ENCODE data around the gene TUBB2A. TPM values are rescaled to one million over a fixed set of nuclear protein-coding genes. Genes with fewer than 3 reads are reported as not detected.
"Not testable (repeated sequence)": the region's sequence is repeated elsewhere in the genome, so short reads cannot be mapped to it uniquely, and the experiment has no call there.

The TUBB2A gene
- total RNA-seq, 1 donor from 2014 or later: 15.4 TPM

GRCh38 chr6:3175715-3176402 is 18.5 kb upstream of the TUBB2A start:
- Histone ChIP-seq H3K4me3 (no peak overlapping the region), H3K9me3 (no peaks in the 10 kb centered on the region), H3K36me3 (no peaks in the 10 kb centered on the region), H3K27ac (no peak overlapping the region), H3K27me3 (no peaks in the 10 kb centered on the region), H3K4me1 (no peaks in the 10 kb centered on the region)
- ATAC-seq: peak; percentile 17
- no peak for TF ChIP-seq CTCF (IDR thresholded peaks at IDR 0.05)
- intact Hi-C loops (cut with DNase I): no loop called here
- no peak for DNase-seq

GRCh38 chr6:3173636-3174089 is 16.3 kb upstream of the TUBB2A start:
- H3K4me1 ChIP-seq; H3K36me3 ChIP-seq; H3K27ac ChIP-seq; H3K9me3 ChIP-seq; H3K27me3 ChIP-seq; DNase-seq; intact Hi-C loops (cut with DNase I); ATAC-seq; H3K4me3 ChIP-seq: not testable (repeated sequence)

GRCh38 chr6:3172789-3173188 is 15.4 kb upstream of the TUBB2A start:
- H3K27ac ChIP-seq; H3K27me3 ChIP-seq; intact Hi-C loops (cut with DNase I); ATAC-seq; H3K9me3 ChIP-seq; H3K4me3 ChIP-seq; H3K36me3 ChIP-seq; H3K4me1 ChIP-seq; DNase-seq: not testable (repeated sequence)

- H3K9me3 ChIP-seq; H3K27me3 ChIP-seq; H3K36me3 ChIP-seq; intact Hi-C loops (cut with DNase I); H3K27ac ChIP-seq; H3K4me3 ChIP-seq; H3K4me1 ChIP-seq; DNase-seq; ATAC-seq: not testable (repeated sequence)
Measured at GRCh38 chr6:3171313-3172175, 14.2 kb upstream of the TUBB2A start.

GRCh38 chr6:3170676-3171075 is 13.3 kb upstream of the TUBB2A start:
- intact Hi-C loops (cut with DNase I); H3K27ac ChIP-seq; H3K36me3 ChIP-seq; H3K4me3 ChIP-seq; H3K4me1 ChIP-seq; H3K9me3 ChIP-seq; DNase-seq; ATAC-seq; H3K27me3 ChIP-seq: not testable (repeated sequence)

GRCh38 chr6:3168046-3168445 is 10.7 kb upstream of the TUBB2A start:
- H3K36me3 ChIP-seq; DNase-seq; H3K4me3 ChIP-seq; H3K27me3 ChIP-seq; H3K9me3 ChIP-seq; H3K4me1 ChIP-seq; intact Hi-C loops (cut with DNase I); H3K27ac ChIP-seq; ATAC-seq: not testable (repeated sequence)

- intact Hi-C loops (cut with DNase I); H3K9me3 ChIP-seq; H3K27ac ChIP-seq: not testable (repeated sequence)
Measured at GRCh38 chr6:3166535-3167225, 9.3 kb upstream of the TUBB2A start.

GRCh38 chr6:3165631-3166534 is 8.5 kb upstream of the TUBB2A start:
- Histone ChIP-seq H3K36me3 (no peaks in the 10 kb centered on the region), H3K4me3 (no peak overlapping the region), H3K27ac (no peak overlapping the region), H3K27me3 (no peaks in the 10 kb centered on the region), H3K9me3 (no peaks in the 10 kb centered on the region), H3K4me1 (peaks cover 11% of the 10 kb centered on the region)
- intact Hi-C loops (cut with DNase I): no loop called here
- DNase-seq (no peak), ATAC-seq (no peak)
- TF ChIP-seq CTCF (IDR thresholded peaks at IDR 0.05): no peak

More at GRCh38 chr6:3166535-3167225, 9.3 kb upstream of the TUBB2A start:
- H3K27me3 ChIP-seq, ATAC-seq, H3K36me3 ChIP-seq, H3K4me3 ChIP-seq, DNase-seq: not testable (repeated sequence)
- peaks cover 11% of the 10 kb centered on the region for H3K4me1 ChIP-seq

Data from upper lobe of right lung (tissue), 1 donor.